ENCODE data around the gene ZNF577. TPM values are rescaled to one million over a fixed set of nuclear protein-coding genes. Genes with fewer than 3 reads are reported as not detected.

The ZNF577 gene
- total RNA-seq, 2 experiments from 2014 or later = 4.5 to 4.8 TPM

DNA sequence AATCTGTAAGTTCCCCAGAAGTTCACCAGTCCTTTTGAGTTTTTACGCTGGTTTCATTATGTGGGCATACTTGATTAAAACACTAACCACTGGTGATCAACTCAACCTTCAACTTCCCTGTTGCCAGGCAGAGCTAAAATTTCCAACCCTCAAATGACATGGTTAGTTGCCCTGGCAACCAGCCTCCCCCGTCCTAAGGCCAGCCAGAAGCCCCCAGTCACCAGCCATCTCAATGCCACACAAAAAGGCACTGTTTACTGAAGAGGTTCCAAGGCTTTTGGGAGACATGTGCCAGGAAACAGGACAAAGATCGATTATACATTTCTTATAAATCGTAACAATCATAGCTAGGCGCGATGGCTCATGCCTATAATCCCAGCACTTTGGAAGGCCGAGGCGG is 15.4 kb upstream of the ZNF577 start:
- Mint-ChIP-seq H3K27ac (peak overlapping the region; percentile 34), H3K4me1 (peaks cover 20% of the 10 kb centered on the region), H3K36me3 (peaks cover 88% of the 10 kb centered on the region), H3K9me3 (peaks cover 47% of the 10 kb centered on the region), H3K27me3 (peaks cover 19% of the 10 kb centered on the region), H3K4me3 (peak overlapping the region; percentile 98)
- DNase-seq = no peak

DNA sequence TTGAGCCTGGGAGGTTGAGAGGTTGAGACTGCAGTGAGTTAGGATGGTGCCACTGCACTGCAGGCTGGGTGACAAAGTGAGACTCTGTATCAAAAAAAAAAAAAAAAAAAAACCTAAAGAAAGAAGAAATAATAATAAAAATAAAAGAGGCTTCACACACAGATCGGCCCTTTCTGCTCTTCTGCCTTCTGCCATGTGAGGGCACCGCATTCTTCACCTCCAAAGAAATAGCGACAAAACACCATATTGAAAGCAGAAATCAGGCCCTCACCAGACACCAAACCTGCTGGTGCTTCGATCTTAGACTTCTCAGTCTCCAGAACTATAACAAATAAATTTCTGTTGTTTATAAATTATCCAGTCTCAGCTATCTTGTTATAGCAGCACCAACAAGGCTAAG is 14.1 kb upstream of the ZNF577 start:
- Mint-ChIP-seq H3K27me3 (peaks cover 6% of the 10 kb centered on the region), H3K4me3 (no peak overlapping the region), H3K36me3 (peaks cover 92% of the 10 kb centered on the region), H3K4me1 (peaks cover 20% of the 10 kb centered on the region), H3K27ac (no peak overlapping the region), H3K9me3 (peaks cover 44% of the 10 kb centered on the region)
- DNase-seq = no peak

DNA sequence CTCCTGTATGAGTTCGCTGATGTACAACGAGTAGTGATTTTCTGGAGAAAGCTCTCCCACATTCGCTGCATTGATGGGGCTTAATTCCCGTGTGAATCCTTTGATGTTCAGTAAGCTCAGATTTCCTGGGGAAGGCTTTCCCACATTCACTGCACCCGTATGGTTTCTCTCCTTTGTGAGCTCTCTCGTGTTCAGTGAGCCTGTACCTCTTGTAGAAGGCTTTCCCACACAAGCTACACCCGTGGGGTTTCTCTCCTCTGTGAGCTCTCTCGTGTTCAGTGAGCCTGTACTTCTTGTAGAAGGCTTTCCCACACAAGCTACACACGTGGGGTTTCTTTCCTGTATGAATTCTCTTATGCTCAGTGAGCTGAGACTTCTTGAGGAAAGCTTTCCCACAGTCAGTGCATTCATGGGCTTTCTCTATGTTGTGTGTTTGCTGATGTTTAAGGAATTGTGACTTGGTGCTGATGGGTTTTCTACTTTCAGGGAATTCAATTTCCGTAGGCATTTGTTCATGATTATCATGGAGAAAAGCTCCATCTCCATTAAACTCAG is 3.5 kb upstream of the ZNF577 start:
- H3K27ac Mint-ChIP-seq = no peak overlapping the region
- peaks cover 76% of the 10 kb centered on the region for H3K9me3 Mint-ChIP-seq
- H3K27me3 Mint-ChIP-seq = no peaks in the 10 kb centered on the region
- DNase-seq = no peak
- H3K4me1 Mint-ChIP-seq = peaks cover 4% of the 10 kb centered on the region
- peaks cover 96% of the 10 kb centered on the region for H3K36me3 Mint-ChIP-seq
- H3K4me3 Mint-ChIP-seq = no peak overlapping the region

DNA sequence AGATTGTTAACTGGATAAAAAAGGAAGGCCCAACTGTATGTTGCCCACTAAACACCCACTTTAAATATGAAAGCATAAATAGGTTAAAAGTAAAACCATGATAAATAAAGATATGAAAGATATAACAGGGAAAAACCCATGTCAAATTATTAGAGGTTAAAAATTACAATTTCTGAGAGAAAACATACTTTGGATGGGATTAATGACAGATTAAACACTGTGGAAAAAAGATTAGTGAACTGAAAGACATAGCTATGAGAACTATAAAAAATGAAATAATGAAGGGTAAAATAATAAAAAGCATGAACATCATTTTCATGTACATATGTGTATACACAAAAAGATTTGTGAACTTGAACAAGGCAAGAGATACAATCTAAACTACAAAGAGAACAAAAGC is 2.2 kb upstream of the ZNF577 start:
- DNase-seq = no peak
- Mint-ChIP-seq H3K27ac (no peak overlapping the region), H3K36me3 (peaks cover 96% of the 10 kb centered on the region), H3K4me1 (peaks cover 4% of the 10 kb centered on the region), H3K9me3 (peaks cover 77% of the 10 kb centered on the region), H3K27me3 (no peaks in the 10 kb centered on the region), H3K4me3 (no peak overlapping the region)

DNA sequence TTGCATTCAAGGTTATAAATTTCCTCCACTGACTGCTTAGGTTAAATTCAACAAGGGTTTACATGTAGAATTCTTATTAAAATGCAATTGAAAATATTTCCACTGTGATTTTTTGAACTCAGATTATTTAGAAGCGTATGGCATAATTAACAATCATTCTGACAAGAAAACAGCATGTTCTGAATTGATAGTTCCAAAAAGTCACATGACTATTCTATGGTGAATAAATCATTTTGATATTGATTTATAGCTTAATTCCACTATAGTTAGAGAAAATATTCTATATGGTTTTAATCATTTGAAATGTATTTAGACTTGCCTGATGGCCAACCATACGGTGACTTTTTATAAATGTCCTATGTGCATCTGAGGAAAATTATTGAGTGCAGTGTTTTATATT is 3.0 kb downstream of the ZNF577 start:
- H3K9me3 Mint-ChIP-seq = peaks cover 71% of the 10 kb centered on the region
- H3K4me1 Mint-ChIP-seq = peaks cover 2% of the 10 kb centered on the region
- no peak overlapping the region for H3K4me3 Mint-ChIP-seq
- no peak overlapping the region for H3K27ac Mint-ChIP-seq
- H3K36me3 Mint-ChIP-seq = peaks cover 90% of the 10 kb centered on the region
- H3K27me3 Mint-ChIP-seq = no peaks in the 10 kb centered on the region
- no peak for DNase-seq

DNA sequence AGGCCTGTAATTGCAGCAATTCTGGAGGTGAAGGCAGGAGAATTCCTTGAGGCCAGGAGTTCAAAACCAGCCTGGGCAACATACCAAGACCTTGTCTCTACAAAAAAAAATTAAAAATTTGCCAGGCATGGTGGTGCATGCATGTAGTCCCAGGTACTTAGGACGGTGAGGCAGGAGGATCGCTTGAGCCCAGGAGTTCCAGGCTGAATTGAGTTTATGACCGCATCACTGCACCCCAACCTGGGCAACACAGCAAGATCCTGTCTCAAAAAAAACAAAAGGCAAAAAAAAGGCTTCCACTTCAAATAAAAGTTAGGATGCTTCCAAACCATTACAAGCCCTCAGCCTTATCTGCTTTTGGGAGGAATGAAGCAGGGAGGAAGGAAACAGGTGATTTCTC is 5.2 kb downstream of the ZNF577 start:
- peaks cover 64% of the 10 kb centered on the region for H3K9me3 Mint-ChIP-seq
- H3K27me3 Mint-ChIP-seq = no peaks in the 10 kb centered on the region
- peaks cover 89% of the 10 kb centered on the region for H3K36me3 Mint-ChIP-seq
- H3K4me3 Mint-ChIP-seq = no peak overlapping the region
- no peak overlapping the region for H3K27ac Mint-ChIP-seq
- DNase-seq = no peak
- H3K4me1 Mint-ChIP-seq = no peaks in the 10 kb centered on the region

DNA sequence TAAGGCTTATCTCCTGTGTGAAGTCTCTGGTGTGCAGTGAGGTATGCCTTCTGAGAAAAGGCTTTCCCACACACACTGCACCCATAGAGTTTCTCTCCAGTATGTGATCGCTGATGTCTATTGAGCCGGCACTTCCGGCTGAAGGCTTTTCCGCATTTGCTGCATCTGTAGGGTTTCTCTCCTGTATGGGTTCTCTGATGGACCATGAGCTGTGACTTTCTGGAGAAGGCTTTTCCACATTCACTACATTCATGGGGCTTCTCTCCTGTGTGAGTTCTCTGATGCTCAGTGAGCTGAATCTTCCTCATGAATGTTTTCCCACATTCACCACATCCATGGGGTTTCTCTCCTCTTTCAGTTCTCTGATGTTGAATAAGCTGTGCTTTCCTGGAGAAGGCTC is 14.7 kb downstream of the ZNF577 start:
- DNase-seq = no peak
- Mint-ChIP-seq H3K27me3 (no peaks in the 10 kb centered on the region), H3K4me3 (no peak overlapping the region), H3K27ac (no peak overlapping the region), H3K36me3 (peaks cover 94% of the 10 kb centered on the region), H3K4me1 (no peaks in the 10 kb centered on the region), H3K9me3 (peaks cover 79% of the 10 kb centered on the region)

DNA sequence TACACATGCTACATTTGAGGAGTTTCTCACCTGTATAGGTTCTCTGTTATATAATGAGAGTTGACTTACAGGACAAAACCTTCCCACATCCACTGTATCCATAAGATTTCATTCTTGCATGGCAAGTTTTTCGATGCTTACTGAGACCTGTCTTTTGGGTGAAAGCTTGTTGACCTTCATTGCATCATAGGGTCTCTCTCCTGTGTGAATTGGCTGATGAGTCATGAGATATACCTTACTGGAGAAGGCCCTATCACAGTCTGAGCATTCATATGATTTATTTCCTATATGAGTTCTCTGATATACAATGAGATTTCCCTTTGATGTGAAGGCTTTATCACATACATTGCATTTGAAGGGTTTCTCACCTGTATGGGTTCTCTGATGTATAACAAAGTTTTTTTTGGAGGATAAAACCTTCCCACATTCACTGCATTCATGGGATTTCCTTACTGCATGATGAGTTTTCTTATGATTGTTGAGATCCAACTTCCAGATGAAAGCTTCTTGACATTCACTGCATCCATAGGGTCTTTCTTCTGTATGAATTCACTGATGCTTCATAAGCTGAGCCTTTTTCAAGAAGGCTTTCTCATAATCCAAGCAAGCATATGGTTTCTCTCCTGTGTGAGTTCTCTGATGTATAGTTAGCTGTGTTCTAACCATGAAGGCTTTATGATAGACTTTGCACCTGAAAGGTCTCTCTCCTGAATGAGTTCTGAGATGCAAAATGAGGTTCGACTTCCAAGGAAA is 25.7 kb downstream of the ZNF577 start:
- Mint-ChIP-seq H3K27me3 (no peaks in the 10 kb centered on the region), H3K4me3 (no peak overlapping the region), H3K36me3 (peaks cover 64% of the 10 kb centered on the region), H3K4me1 (no peaks in the 10 kb centered on the region), H3K27ac (no peak overlapping the region), H3K9me3 (peaks cover 62% of the 10 kb centered on the region)
- no peak for DNase-seq

DNA sequence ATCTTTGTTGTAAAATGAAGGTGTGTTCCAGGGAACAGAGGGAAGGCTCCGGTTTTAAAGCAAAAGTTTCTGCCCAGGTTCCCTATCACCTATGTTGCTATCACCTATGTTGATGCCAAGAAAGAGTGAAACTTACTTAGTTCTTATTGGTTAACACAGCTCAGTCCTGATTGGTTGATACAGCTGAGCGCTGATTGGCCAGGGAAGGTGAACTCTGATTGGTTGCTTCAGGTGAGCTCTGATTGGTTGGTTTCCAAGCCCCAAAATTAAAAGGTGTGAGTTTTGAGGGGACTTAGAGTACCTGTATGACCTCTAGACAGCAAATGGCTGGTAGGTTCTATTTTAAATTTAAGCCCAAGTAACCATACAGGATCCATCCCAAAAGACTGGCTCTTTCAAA is 50.6 kb downstream of the ZNF577 start:
- Mint-ChIP-seq H3K27ac (no peak overlapping the region), H3K9me3 (peaks cover 26% of the 10 kb centered on the region), H3K4me1 (no peaks in the 10 kb centered on the region)

DNA sequence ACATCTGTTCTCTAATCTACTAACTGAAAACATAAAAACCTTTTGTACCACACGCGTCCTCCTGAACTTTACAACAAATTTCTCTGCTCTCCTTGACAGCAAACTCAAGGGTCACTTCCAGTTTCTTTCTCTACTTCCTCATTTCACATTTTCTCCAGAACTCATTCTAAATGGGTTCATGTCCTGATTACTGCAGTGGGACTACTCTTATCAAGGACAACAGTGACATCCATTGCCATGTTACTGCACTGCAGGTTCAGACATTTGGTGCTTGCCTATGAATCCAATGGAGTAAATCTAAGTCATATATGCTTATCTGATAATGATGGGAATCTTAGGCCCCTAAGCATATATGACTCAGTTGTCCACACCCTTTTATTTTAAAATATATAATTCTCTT is 57.5 kb downstream of the ZNF577 start:
- no peak overlapping the region for H3K27ac Mint-ChIP-seq
- peaks cover 43% of the 10 kb centered on the region for H3K9me3 Mint-ChIP-seq
- no peak for DNase-seq
- H3K4me1 Mint-ChIP-seq = no peaks in the 10 kb centered on the region
- no peaks in the 10 kb centered on the region for H3K36me3 Mint-ChIP-seq
- no peaks in the 10 kb centered on the region for H3K27me3 Mint-ChIP-seq
- no peak overlapping the region for H3K4me3 Mint-ChIP-seq

More for the DNA sequence above, 50.6 kb downstream of the ZNF577 start:
- H3K27me3 Mint-ChIP-seq = no peaks in the 10 kb centered on the region
- DNase-seq = no peak
- peaks cover 21% of the 10 kb centered on the region for H3K36me3 Mint-ChIP-seq
- no peak overlapping the region for H3K4me3 Mint-ChIP-seq

DNA sequence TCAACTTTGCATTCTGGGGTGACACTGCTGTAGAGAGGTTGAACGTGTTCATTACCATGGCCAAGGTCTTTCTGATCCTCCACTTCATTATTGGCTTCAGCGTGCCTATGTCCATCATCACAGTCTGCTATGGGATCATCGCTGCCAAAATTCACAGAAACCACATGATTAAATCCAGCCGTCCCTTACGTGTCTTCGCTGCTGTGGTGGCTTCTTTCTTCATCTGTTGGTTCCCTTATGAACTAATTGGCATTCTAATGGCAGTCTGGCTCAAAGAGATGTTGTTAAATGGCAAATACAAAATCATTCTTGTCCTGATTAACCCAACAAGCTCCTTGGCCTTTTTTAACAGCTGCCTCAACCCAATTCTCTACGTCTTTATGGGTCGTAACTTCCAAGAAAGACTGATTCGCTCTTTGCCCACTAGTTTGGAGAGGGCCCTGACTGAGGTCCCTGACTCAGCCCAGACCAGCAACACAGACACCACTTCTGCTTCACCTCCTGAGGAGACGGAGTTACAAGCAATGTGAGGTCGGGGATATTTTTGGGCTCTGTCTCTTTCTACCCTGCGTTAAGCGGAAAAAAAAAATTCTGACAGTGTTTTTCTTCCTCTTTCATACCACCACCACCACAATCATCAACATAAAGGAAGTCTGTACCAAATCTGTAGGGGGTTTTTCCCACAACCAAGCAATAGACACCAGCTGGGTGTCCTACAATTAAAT is 63.3 kb downstream of the ZNF577 start:
- no peaks in the 10 kb centered on the region for H3K4me1 Mint-ChIP-seq
- peaks cover 7% of the 10 kb centered on the region for H3K36me3 Mint-ChIP-seq
- no peak overlapping the region for H3K4me3 Mint-ChIP-seq
- no peaks in the 10 kb centered on the region for H3K27me3 Mint-ChIP-seq
- peaks cover 46% of the 10 kb centered on the region for H3K9me3 Mint-ChIP-seq
- H3K27ac Mint-ChIP-seq = no peak overlapping the region
- DNase-seq = no peak

DNA sequence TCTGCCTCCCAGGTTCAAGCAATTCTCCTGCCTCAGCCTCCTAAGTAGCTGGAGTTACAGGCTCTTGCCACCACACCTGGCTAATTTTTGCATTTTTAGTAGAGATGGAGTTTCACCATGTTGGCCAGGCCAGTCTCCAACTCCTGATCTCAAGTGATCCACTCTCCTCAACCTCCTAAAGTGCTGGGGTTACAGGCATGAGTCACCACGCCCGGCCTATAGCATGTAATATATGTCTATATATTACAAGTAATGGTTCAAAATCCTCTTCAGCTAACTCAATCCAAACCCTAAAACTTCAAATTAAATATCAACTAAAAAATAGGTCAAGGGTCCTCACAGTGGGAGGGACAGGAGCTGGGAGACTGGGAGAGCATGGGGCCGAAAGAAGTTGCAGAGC is 64.8 kb downstream of the ZNF577 start:
- Mint-ChIP-seq H3K4me1 (no peaks in the 10 kb centered on the region), H3K27ac (no peak overlapping the region), H3K36me3 (peaks cover 7% of the 10 kb centered on the region), H3K4me3 (no peak overlapping the region), H3K27me3 (no peaks in the 10 kb centered on the region), H3K9me3 (peaks cover 40% of the 10 kb centered on the region)
- DNase-seq = no peak

DNA sequence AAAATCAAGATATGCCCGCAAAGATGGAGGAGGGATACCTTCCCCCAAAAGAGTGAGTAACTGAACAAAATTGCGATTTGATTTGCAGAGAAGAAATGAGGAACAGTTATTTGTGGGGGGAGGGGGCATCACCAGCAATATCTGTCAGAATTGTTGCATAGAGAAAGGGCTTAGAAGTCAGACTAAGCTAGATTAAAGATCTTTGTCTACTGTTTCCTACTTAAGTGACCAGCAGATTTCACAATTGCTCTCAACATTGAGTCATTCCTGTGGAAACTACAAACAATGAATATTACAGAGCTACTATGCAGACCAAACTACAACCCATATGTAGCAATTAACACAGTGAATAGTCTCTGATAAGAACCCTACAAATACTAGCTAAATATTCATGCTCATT is 65.4 kb downstream of the ZNF577 start:
- peaks cover 7% of the 10 kb centered on the region for H3K36me3 Mint-ChIP-seq
- no peak overlapping the region for H3K27ac Mint-ChIP-seq
- H3K4me3 Mint-ChIP-seq = no peak overlapping the region
- H3K9me3 Mint-ChIP-seq = peaks cover 36% of the 10 kb centered on the region
- H3K27me3 Mint-ChIP-seq = no peaks in the 10 kb centered on the region
- H3K4me1 Mint-ChIP-seq = no peaks in the 10 kb centered on the region
- DNase-seq = no peak

DNA sequence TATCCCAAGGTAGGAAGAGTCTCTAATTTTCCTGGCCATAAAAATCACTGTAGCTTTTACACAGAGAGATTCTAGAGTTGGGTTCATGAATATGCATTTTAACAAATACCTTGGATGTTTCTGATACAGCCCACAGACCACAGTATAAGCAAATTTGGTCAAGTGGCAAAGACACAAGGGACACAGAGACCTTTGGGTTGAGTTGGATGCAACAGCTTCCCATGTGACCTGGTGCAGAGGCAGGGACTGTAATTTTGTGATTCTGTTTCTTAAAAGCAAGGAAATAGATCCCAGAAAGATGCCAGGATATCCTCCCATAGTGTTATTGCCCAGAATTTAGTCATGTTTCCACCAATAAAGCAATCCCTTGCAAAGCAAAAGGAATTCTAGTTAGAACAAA is 65.8 kb downstream of the ZNF577 start:
- DNase-seq = no peak
- no peak overlapping the region for H3K4me3 Mint-ChIP-seq
- H3K4me1 Mint-ChIP-seq = no peaks in the 10 kb centered on the region

DNA sequence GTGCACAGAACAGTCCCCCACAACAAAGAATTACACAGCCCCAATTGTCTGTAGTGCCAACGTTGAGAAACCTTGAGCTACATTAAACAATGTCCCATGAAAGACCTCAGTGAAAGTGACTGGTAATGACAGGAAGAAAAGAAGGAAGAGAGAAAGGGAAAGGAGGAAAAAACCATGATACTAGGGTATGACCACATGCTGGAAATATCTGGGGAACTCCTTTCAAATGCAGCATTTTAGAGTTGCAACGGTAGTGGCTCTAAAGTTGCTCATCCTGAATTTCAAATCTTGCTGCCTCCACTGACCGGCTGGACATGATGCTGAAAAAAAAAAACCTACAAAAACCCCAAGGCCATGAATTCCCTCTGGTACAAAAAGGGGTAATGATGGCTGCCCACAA is 66.3 kb downstream of the ZNF577 start:
- no peak for DNase-seq
- Mint-ChIP-seq H3K27ac (no peak overlapping the region), H3K27me3 (no peaks in the 10 kb centered on the region), H3K4me3 (no peak overlapping the region), H3K36me3 (peaks cover 7% of the 10 kb centered on the region), H3K9me3 (peaks cover 30% of the 10 kb centered on the region), H3K4me1 (no peaks in the 10 kb centered on the region)

More for the DNA sequence above, 65.8 kb downstream of the ZNF577 start:
- H3K27ac Mint-ChIP-seq = no peak overlapping the region
- peaks cover 7% of the 10 kb centered on the region for H3K36me3 Mint-ChIP-seq
- peaks cover 33% of the 10 kb centered on the region for H3K9me3 Mint-ChIP-seq
- no peaks in the 10 kb centered on the region for H3K27me3 Mint-ChIP-seq

All from activated naive CD8-positive, alpha-beta T cell treated with anti-CD3 and anti-CD28 coated beads for 36 hours (primary cell).